ENCODE results near the gene TUFT1.

DNA sequence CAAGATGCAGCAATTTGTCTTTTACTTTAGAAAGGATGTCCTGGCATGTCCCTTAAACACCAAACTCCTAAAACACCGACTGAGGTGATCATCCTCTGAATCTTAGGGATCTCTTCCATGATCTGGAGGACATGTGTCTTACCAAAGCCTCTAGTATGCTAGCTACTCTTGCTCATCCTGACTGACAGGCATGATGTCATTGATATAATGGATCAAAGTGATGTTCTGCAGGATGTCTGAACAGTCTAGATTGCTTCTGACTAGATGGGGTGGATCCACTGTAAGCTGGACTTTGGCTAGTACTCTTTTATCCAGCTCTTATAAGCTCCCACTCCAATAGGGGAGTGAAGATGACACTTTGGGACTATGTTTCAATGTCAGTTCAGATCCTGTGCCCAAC, 40.2 kb upstream of the TUFT1 start:
- TF ChIP-seq CTCF (conservative IDR thresholded peaks at IDR 0.05; ENCODE audit: low read depth, low read length) (no peak), EZH2 (IDR thresholded peaks at IDR 0.05; ENCODE audit: borderline replicate concordance, low read depth, low read length, poor library complexity, severe bottlenecking) (no peak)

Data from A673 (cell line).